MCF 10A (cell line): ENCODE results near the gene NIPA2. TPM values are rescaled to one million over a fixed set of nuclear protein-coding genes. Genes with fewer than 3 reads are reported as not detected.

ENCODE experiments used
- BruUV-seq: library from RNA; stranded (reverse); fragments of 400-500 nt; replicated peaks from 2 replicates; lab custom pipeline; 2021; lab: Mats Ljungman, UMichigan
- CTCF ChIA-PET: fragments of 300-600 bp; sonication (Branson Sonifier 250); formaldehyde crosslinking; extraction: SDS; loops from one replicate; lab custom pipeline; 2021; ENCODE audit warnings: antibody characterized with exemption, inconsistent platforms; lab: Yijun Ruan, JAX
- POLR2A ChIA-PET: fragments of 300-600, 350-650 bp; sonication (Branson Sonifier 250); formaldehyde crosslinking; extraction: SDS; loops from one replicate; lab custom pipeline; 2020; ENCODE audit warnings: antibody characterized with exemption, inconsistent platforms; lab: Yijun Ruan, JAX
- DNase-seq: peaks from one replicate; pipeline ENCODE4 v3.0.0-alpha.2; 2018; ENCODE audit not compliant: unreplicated experiment
- H3K27ac Mint-ChIP-seq: one replicate; pipeline ENCODE4 v1.8.0; 2022; ENCODE audit warnings: mild to moderate bottlenecking, low read depth, mixed read lengths; ENCODE audit not compliant: unreplicated experiment
- H3K27me3 Mint-ChIP-seq: one replicate; pipeline ENCODE4 v1.8.0; 2022; ENCODE audit warnings: mixed read lengths; ENCODE audit not compliant: insufficient read depth, unreplicated experiment
- H3K36me3 Mint-ChIP-seq: one replicate; pipeline ENCODE4 v1.8.0; 2022; ENCODE audit warnings: mild to moderate bottlenecking, moderate library complexity, mixed read lengths; ENCODE audit not compliant: insufficient read depth, unreplicated experiment
- H3K4me1 Mint-ChIP-seq: one replicate; pipeline ENCODE4 v1.8.0; 2022; ENCODE audit warnings: mixed read lengths; ENCODE audit not compliant: insufficient read depth, unreplicated experiment
- H3K4me3 Mint-ChIP-seq: one replicate; pipeline ENCODE4 v1.8.0; 2022; ENCODE audit warnings: mild to moderate bottlenecking, moderate library complexity, mixed read lengths; ENCODE audit not compliant: unreplicated experiment
- H3K9me3 Mint-ChIP-seq: one replicate; pipeline ENCODE4 v1.8.0; 2022; ENCODE audit warnings: mixed read lengths; ENCODE audit not compliant: unreplicated experiment
- intact Hi-C: fragments of 100-400 bp; cut with micrococcal nuclease; formaldehyde crosslinking; loops from 2 replicates; pipeline ENCODE4 v1.14.1; 2022
- total RNA-seq: library from RNA; stranded (reverse); gene quantifications from 2 replicates; pipeline ENCODE4 v1.2.3, GENCODE V29; 2022
- TF ChIP-seq, protein P1 (sequence below): fragments of 200-600 bp; IDR thresholded peaks from one replicate; pipeline ENCODE4 v1.8.0; 2022; ENCODE audit warnings: antibody characterized with exemption, mild to moderate bottlenecking; ENCODE audit not compliant: unreplicated experiment

NIPA2 gene
- total RNA-seq, 1 experiment from 2014 or later, result 51.9 TPM

- no TSS peak for BruUV-seq
- CTCF ChIA-PET, result no interaction called here
- TF ChIP-seq, protein P1, sequence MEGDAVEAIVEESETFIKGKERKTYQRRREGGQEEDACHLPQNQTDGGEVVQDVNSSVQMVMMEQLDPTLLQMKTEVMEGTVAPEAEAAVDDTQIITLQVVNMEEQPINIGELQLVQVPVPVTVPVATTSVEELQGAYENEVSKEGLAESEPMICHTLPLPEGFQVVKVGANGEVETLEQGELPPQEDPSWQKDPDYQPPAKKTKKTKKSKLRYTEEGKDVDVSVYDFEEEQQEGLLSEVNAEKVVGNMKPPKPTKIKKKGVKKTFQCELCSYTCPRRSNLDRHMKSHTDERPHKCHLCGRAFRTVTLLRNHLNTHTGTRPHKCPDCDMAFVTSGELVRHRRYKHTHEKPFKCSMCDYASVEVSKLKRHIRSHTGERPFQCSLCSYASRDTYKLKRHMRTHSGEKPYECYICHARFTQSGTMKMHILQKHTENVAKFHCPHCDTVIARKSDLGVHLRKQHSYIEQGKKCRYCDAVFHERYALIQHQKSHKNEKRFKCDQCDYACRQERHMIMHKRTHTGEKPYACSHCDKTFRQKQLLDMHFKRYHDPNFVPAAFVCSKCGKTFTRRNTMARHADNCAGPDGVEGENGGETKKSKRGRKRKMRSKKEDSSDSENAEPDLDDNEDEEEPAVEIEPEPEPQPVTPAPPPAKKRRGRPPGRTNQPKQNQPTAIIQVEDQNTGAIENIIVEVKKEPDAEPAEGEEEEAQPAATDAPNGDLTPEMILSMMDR, result no peak
- POLR2A ChIA-PET, result interaction anchor here (0.5 to 1.3 kb wide), 6 partner anchors 14 to 187 kb away, joined by 3 to 5 read pairs (median 3); partner anchors contain the start of gene NIPA2
- no peaks in the 10 kb centered on the region for H3K9me3 Mint-ChIP-seq
- peak overlapping the region; percentile 67 for H3K27ac Mint-ChIP-seq
- no peak overlapping the region for H3K4me3 Mint-ChIP-seq
- H3K36me3 Mint-ChIP-seq, result peaks cover 57% of the 10 kb centered on the region
- intact Hi-C loops, result no loop called here
- peaks cover 15% of the 10 kb centered on the region for H3K4me1 Mint-ChIP-seq
- H3K27me3 Mint-ChIP-seq, result no peaks in the 10 kb centered on the region
- DNase-seq, result peak; percentile 69
Measured at GRCh38 chr15:22887157-22887951, 48.9 kb downstream of the NIPA2 start.

DNA sequence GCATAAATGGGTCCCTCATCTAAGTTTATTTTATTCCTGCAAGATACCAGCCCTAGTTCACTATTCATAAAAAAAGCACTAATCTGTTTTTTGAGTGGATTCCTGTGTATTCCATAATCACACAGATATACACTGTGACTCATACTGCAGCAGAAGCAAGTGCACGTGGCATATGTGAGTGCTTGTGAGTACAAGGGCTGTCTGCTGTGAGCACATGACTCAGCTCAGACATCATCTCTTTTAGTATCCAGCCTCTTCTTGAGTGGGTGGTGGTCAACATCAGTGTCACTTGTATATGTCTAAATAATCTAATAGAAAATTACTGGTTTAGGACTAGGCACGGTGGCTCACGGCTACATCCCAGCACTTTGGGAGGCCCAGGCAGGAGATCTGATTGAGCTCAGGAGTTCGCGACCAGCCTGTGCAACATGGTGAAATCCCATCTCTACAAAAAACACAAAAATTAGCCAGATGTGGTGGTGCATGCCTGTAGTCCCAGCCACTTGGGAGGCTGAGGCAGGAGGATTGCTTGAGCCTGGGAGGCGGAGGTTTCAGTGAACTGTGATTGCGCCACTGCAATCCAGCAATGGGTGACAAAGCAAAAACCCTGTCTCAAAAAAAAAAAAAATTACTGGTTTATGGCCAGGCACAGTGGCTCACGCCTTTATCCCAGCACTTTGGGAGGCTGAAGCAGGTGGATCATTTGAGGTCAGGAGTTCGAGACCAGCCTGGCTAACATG lies 49.8 kb downstream of the NIPA2 start:
- H3K36me3 Mint-ChIP-seq, result peaks cover 67% of the 10 kb centered on the region
- TF ChIP-seq, protein P1, result no peak
- intact Hi-C loops, result no loop called here
- ChIA-PET CTCF (interaction anchor here (0.6 kb wide), 2 partner anchors 12 to 36 kb away, joined by 3 read pairs; no protein-coding TSS in a partner anchor), POLR2A (interaction anchor here (1.0 to 1.3 kb wide), 4 partner anchors 15 to 50 kb away, joined by 3 to 5 read pairs (median 3); partner anchors contain the start of gene NIPA2)
- no TSS peak for BruUV-seq
- peak overlapping the region; percentile 67 for H3K27ac Mint-ChIP-seq
- H3K27me3 Mint-ChIP-seq, result no peaks in the 10 kb centered on the region
- peaks cover 15% of the 10 kb centered on the region for H3K4me1 Mint-ChIP-seq
- no peaks in the 10 kb centered on the region for H3K9me3 Mint-ChIP-seq
- no peak overlapping the region for H3K4me3 Mint-ChIP-seq
- DNase-seq, result peak; percentile 82

DNA sequence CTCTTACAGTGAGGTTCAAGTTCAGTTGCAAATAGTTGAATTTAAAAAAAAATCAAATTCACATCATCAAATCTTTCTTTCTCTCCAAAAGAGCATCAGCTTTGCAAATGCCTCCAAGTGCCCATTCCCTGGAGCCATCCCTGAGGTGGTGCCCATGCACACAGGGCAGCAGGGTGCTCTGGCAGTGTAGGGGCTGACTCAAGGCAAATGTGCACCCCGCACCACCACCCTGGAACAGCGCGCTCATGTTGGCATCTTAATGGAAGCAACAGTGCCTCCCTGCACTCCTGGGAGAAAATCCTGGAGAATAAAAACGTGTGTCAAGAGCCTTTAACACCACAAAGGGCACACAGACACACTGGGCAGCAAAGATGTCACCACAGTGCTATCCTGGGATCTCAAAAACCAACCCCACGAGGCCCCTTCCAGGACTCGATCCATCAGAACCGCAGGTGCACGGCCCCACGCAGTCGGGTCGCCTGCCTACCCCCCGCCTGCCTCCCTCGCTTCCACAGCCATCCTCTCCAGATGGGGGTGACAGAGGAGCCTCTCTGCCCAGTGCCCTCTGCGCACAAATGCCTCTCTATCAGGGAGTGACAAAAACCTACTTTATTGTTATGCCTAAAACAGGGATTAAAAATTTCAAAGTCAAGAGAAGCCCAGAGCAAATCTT lies 50.8 kb downstream of the NIPA2 start:
- POLR2A ChIA-PET, result no interaction called here
- H3K4me3 Mint-ChIP-seq, result no peak overlapping the region

More for the DNA sequence above, 50.8 kb downstream of the NIPA2 start:
- intact Hi-C loops, result no loop called here
- TF ChIP-seq, protein P1, result no peak
- Mint-ChIP-seq H3K4me1 (peaks cover 15% of the 10 kb centered on the region), H3K27me3 (no peaks in the 10 kb centered on the region), H3K36me3 (peaks cover 75% of the 10 kb centered on the region), H3K27ac (peak overlapping the region; percentile 50), H3K9me3 (no peaks in the 10 kb centered on the region)
- no TSS peak for BruUV-seq
- CTCF ChIA-PET, result interaction anchor here (0.6 kb wide), 1 partner anchor 13 kb away, joined by 3 read pairs; no protein-coding TSS in a partner anchor
- DNase-seq, result no peak
